Activated CD8-positive, alpha-beta memory T cell treated with anti-CD3 and anti-CD28 coated beads, Interleukin-2, amount 10 ng/mL, durations not matched to agents 7 days and 5 days (primary cell): ENCODE measurements around the gene SRPK2. TPM values are rescaled to one million over a fixed set of nuclear protein-coding genes. Genes with fewer than 3 reads are reported as not detected.

Source experiments
- ATAC-seq: fragments of 150-1000 bp; cut with Tn5 transposase; one replicate; pipeline ENCODE4 v1.10.0; 2021; ENCODE audit warnings: moderate library complexity
- CTCF ChIA-PET: fragments of 350-600 bp; sonication (Branson Sonifier 250); formaldehyde crosslinking; loops from one replicate; lab custom pipeline; 2021; ENCODE audit warnings: antibody characterized with exemption; lab: Charles Lee
- DNase-seq: peaks from one replicate; pipeline ENCODE4 v3.0.0-alpha.2; 2020
- H3K27ac Mint-ChIP-seq: one replicate; pipeline ENCODE4 v1.8.0; 2021; ENCODE audit warnings: mild to moderate bottlenecking, mixed read lengths
- H3K27me3 Mint-ChIP-seq: one replicate; pipeline ENCODE4 v1.8.0; 2021; ENCODE audit warnings: mixed read lengths
- H3K36me3 Mint-ChIP-seq: one replicate; pipeline ENCODE4 v1.8.0; 2021; ENCODE audit warnings: mild to moderate bottlenecking, mixed read lengths
- H3K4me1 Mint-ChIP-seq: one replicate; pipeline ENCODE4 v1.8.0; 2021; ENCODE audit warnings: mixed read lengths
- H3K4me3 Mint-ChIP-seq: one replicate; pipeline ENCODE4 v1.8.0; 2021; ENCODE audit warnings: mild to moderate bottlenecking, moderate library complexity, mixed read lengths
- H3K9me3 Mint-ChIP-seq: one replicate; pipeline ENCODE4 v1.8.0; 2022; ENCODE audit warnings: low read depth, mixed read lengths
- total RNA-seq, 2 experiments: library from RNA; stranded (reverse); gene quantifications; one replicate each; pipeline ENCODE4 v1.2.3, GENCODE V29; 2021

SRPK2 gene
- total RNA-seq, 2 experiments from 2014 or later, result 40.4 to 41.2 TPM

GRCh38 chr7:105101864-105102263, 286.9 kb downstream of the SRPK2 start:
- Mint-ChIP-seq H3K4me3 (no peak overlapping the region), H3K27ac (no peak overlapping the region), H3K4me1 (peaks cover 54% of the 10 kb centered on the region), H3K27me3 (no peaks in the 10 kb centered on the region), H3K36me3 (peaks cover 57% of the 10 kb centered on the region), H3K9me3 (no peaks in the 10 kb centered on the region)
- CTCF ChIA-PET, result interaction anchor here (0.9 kb wide), 1 partner anchor 120 kb away, joined by 3 read pairs; no protein-coding TSS in a partner anchor
- DNase-seq (no peak), ATAC-seq (no peak)

- DNase-seq (no peak), ATAC-seq (peak; percentile 89)
- Mint-ChIP-seq H3K36me3 (peaks cover 57% of the 10 kb centered on the region), H3K4me3 (no peak overlapping the region), H3K27me3 (no peaks in the 10 kb centered on the region), H3K9me3 (no peaks in the 10 kb centered on the region), H3K27ac (peak overlapping the region; percentile 72), H3K4me1 (peaks cover 47% of the 10 kb centered on the region)
- CTCF ChIA-PET, result interaction anchor here (1.1 to 2.1 kb wide), 2 partner anchors 10 to 118 kb away, joined by 5 to 6 read pairs; no protein-coding TSS in a partner anchor
Observed at GRCh38 chr7:105098863-105099515, 289.7 kb downstream of the SRPK2 start.

DNA sequence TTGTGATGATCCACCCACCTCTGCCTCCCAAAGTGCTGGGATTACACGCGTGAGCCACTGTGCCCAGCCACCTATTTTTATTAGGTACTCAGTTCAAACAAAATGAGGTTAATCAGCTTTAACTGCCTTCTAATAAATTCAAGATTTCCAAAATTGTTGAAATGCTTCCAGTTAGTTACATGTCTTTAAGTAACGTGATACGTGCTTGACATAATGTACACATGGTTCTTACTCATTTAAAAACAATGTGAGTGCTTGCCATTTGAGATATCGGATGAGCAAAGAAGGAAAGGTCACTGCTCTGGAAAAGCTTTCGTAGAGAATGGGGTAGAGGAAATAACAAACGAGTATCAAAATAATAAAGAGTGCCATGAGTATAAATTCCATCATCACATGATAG, 291.1 kb downstream of the SRPK2 start:
- Mint-ChIP-seq H3K4me3 (no peak overlapping the region), H3K36me3 (peaks cover 52% of the 10 kb centered on the region), H3K27me3 (no peaks in the 10 kb centered on the region), H3K27ac (no peak overlapping the region), H3K9me3 (no peaks in the 10 kb centered on the region), H3K4me1 (peaks cover 39% of the 10 kb centered on the region)
- CTCF ChIA-PET, result no interaction called here
- ATAC-seq (no peak), DNase-seq (no peak)

- DNase-seq, result no peak
- CTCF ChIA-PET, result no interaction called here
- H3K4me3 Mint-ChIP-seq, result no peak overlapping the region
- no peak overlapping the region for H3K27ac Mint-ChIP-seq
- H3K4me1 Mint-ChIP-seq, result peaks cover 34% of the 10 kb centered on the region
- no peaks in the 10 kb centered on the region for H3K9me3 Mint-ChIP-seq
- peaks cover 55% of the 10 kb centered on the region for H3K36me3 Mint-ChIP-seq
- H3K27me3 Mint-ChIP-seq, result no peaks in the 10 kb centered on the region
- ATAC-seq, result no peak
Observed at GRCh38 chr7:105096306-105096705, 292.4 kb downstream of the SRPK2 start.

DNA sequence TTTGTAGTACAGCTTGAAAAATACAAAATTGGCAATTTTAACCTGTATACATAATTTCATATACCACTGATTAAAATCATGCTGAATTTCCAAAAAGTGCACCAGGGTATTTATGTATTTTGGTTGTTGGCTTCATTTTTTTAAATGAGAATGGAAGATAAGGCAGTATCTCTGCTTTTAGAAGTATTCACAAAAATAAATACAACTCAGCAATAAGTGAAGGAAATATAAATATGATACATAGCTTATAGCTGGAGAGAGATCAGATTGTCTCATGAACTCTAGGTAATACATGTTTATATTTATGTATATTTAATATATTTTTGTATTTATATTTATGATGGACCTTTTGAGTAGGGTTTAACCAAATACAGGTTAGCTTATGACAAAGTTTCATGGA, 293.8 kb downstream of the SRPK2 start:
- Mint-ChIP-seq H3K4me3 (no peak overlapping the region), H3K4me1 (peaks cover 22% of the 10 kb centered on the region), H3K27ac (no peak overlapping the region), H3K36me3 (peaks cover 52% of the 10 kb centered on the region), H3K9me3 (no peaks in the 10 kb centered on the region), H3K27me3 (no peaks in the 10 kb centered on the region)
- no peak for DNase-seq
- ATAC-seq, result no peak
- CTCF ChIA-PET, result no interaction called here

- peak overlapping the region; percentile 22 for H3K27ac Mint-ChIP-seq
- no peaks in the 10 kb centered on the region for H3K9me3 Mint-ChIP-seq
- CTCF ChIA-PET, result interaction anchor here (2.2 kb wide), 1 partner anchor 107 kb away, joined by 7 read pairs; no protein-coding TSS in a partner anchor
- no peak for ATAC-seq
- no peak overlapping the region for H3K4me3 Mint-ChIP-seq
- no peaks in the 10 kb centered on the region for H3K27me3 Mint-ChIP-seq
- H3K36me3 Mint-ChIP-seq, result peaks cover 41% of the 10 kb centered on the region
- no peak for DNase-seq
- H3K4me1 Mint-ChIP-seq, result peaks cover 16% of the 10 kb centered on the region
Observed at GRCh38 chr7:105088456-105088855, 300.3 kb downstream of the SRPK2 start.

GRCh38 chr7:105087981-105088380, 300.7 kb downstream of the SRPK2 start:
- Mint-ChIP-seq H3K9me3 (no peaks in the 10 kb centered on the region), H3K27ac (no peak overlapping the region), H3K4me1 (peaks cover 16% of the 10 kb centered on the region), H3K36me3 (peaks cover 41% of the 10 kb centered on the region), H3K27me3 (no peaks in the 10 kb centered on the region), H3K4me3 (no peak overlapping the region)
- DNase-seq (no peak), ATAC-seq (no peak)
- CTCF ChIA-PET, result interaction anchor here (1.5 to 2.2 kb wide), 2 partner anchors 25 to 107 kb away, joined by 3 to 7 read pairs; no protein-coding TSS in a partner anchor

- Mint-ChIP-seq H3K9me3 (no peaks in the 10 kb centered on the region), H3K4me1 (peaks cover 18% of the 10 kb centered on the region), H3K27ac (no peak overlapping the region), H3K36me3 (peaks cover 43% of the 10 kb centered on the region), H3K4me3 (no peak overlapping the region), H3K27me3 (no peaks in the 10 kb centered on the region)
- CTCF ChIA-PET, result interaction anchor here (1.5 to 2.2 kb wide), 2 partner anchors 24 to 105 kb away, joined by 3 to 7 read pairs; no protein-coding TSS in a partner anchor
- DNase-seq (no peak), ATAC-seq (no peak)
Observed at GRCh38 chr7:105086850-105087249, 301.9 kb downstream of the SRPK2 start.

DNA sequence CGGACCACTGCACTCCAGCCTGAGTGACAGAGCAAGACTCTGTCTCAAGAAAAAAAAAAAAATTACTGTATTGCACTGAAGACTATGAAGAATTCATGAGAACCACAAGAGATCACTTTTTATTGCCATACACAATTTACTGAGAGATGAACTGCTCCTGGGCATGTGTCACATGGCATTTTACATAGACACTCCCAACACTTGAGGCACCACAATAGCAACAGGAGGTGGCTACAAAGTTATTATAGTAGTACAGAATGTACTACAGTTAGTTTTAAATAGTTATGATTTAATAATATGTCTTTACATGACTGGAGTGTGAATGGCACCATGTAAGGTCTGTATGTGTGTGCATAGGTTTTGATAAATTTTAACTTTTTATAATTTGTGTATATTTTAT, 304.1 kb downstream of the SRPK2 start:
- DNase-seq, result no peak
- no peak overlapping the region for H3K27ac Mint-ChIP-seq
- H3K9me3 Mint-ChIP-seq, result no peaks in the 10 kb centered on the region
- CTCF ChIA-PET, result no interaction called here
- H3K4me1 Mint-ChIP-seq, result peaks cover 16% of the 10 kb centered on the region
- no peaks in the 10 kb centered on the region for H3K27me3 Mint-ChIP-seq
- ATAC-seq, result no peak
- peaks cover 44% of the 10 kb centered on the region for H3K36me3 Mint-ChIP-seq
- no peak overlapping the region for H3K4me3 Mint-ChIP-seq

DNA sequence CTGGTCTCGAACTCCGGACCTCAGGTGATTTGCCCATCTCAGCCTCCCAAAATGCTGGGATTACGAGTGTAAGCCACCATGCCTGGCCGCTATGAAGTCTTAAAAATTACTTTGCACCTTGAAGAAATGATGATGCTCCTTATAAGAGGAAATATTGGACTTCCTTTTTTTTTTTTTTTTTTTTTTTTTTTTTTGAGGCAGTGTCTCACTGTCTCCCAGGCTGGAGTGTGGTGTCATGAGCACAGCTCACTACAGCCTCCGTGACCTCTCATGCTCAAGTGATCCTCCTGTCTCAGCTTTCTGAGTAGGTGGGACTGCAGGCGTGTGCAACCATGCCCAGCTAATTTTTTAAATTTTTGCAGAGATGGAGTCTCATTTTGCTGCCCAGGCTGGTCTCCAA, 309.4 kb downstream of the SRPK2 start:
- DNase-seq, result no peak
- ATAC-seq, result no peak
- CTCF ChIA-PET, result no interaction called here
- H3K4me3 Mint-ChIP-seq, result no peak overlapping the region
- H3K27me3 Mint-ChIP-seq, result no peaks in the 10 kb centered on the region
- H3K4me1 Mint-ChIP-seq, result peaks cover 2% of the 10 kb centered on the region
- H3K27ac Mint-ChIP-seq, result no peak overlapping the region
- H3K36me3 Mint-ChIP-seq, result peaks cover 65% of the 10 kb centered on the region
- H3K9me3 Mint-ChIP-seq, result no peaks in the 10 kb centered on the region

GRCh38 chr7:105073143-105073542, 315.6 kb downstream of the SRPK2 start:
- H3K9me3 Mint-ChIP-seq, result no peaks in the 10 kb centered on the region
- H3K4me1 Mint-ChIP-seq, result peaks cover 3% of the 10 kb centered on the region
- H3K27me3 Mint-ChIP-seq, result no peaks in the 10 kb centered on the region
- no peak overlapping the region for H3K27ac Mint-ChIP-seq
- DNase-seq (no peak), ATAC-seq (no peak)
- H3K4me3 Mint-ChIP-seq, result no peak overlapping the region
- peaks cover 61% of the 10 kb centered on the region for H3K36me3 Mint-ChIP-seq
- CTCF ChIA-PET, result interaction anchor here (1.1 to 1.6 kb wide), 3 partner anchors 10 to 151 kb away, joined by 5 to 6 read pairs (median 5); no protein-coding TSS in a partner anchor

- H3K4me3 Mint-ChIP-seq, result no peak overlapping the region
- H3K9me3 Mint-ChIP-seq, result no peaks in the 10 kb centered on the region
- H3K36me3 Mint-ChIP-seq, result peaks cover 49% of the 10 kb centered on the region
- peaks cover 7% of the 10 kb centered on the region for H3K4me1 Mint-ChIP-seq
- CTCF ChIA-PET, result interaction anchor here (0.6 to 1.0 kb wide), 2 partner anchors 14 to 88 kb away, joined by 3 read pairs; no protein-coding TSS in a partner anchor
- no peaks in the 10 kb centered on the region for H3K27me3 Mint-ChIP-seq
- DNase-seq (no peak), ATAC-seq (no peak)
- H3K27ac Mint-ChIP-seq, result peak overlapping the region; percentile 3
Observed at GRCh38 chr7:105068886-105069285, 319.8 kb downstream of the SRPK2 start.

DNA sequence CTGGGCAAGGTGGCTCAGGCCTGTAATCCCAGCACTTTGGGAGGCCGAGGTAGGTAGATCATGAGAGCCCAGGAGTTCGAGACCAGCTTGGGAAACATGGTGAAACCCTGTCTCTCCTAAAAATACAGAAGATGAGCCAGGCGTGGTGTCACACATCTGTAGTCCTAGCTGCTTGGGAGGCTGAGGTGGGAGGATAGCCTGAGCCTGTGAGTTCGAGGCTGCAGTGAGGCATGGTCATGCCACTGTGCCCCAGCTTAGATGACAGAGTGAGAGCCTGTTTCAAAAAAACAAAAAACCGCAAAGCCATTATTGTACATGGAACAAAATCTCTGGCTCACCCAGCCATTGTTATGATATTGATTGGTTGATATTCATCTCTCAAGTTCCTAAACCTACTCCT, 321.0 kb downstream of the SRPK2 start:
- no peaks in the 10 kb centered on the region for H3K27me3 Mint-ChIP-seq
- ATAC-seq, result no peak
- CTCF ChIA-PET, result interaction anchor here (1.0 to 1.6 kb wide), 2 partner anchors 30 to 86 kb away, joined by 3 read pairs; no protein-coding TSS in a partner anchor
- no peak overlapping the region for H3K27ac Mint-ChIP-seq
- H3K4me3 Mint-ChIP-seq, result no peak overlapping the region
- no peaks in the 10 kb centered on the region for H3K9me3 Mint-ChIP-seq
- DNase-seq, result no peak
- H3K4me1 Mint-ChIP-seq, result peaks cover 10% of the 10 kb centered on the region
- H3K36me3 Mint-ChIP-seq, result peaks cover 58% of the 10 kb centered on the region
